ENCODE data around the gene KRT5.

Gene KRT5

DNA sequence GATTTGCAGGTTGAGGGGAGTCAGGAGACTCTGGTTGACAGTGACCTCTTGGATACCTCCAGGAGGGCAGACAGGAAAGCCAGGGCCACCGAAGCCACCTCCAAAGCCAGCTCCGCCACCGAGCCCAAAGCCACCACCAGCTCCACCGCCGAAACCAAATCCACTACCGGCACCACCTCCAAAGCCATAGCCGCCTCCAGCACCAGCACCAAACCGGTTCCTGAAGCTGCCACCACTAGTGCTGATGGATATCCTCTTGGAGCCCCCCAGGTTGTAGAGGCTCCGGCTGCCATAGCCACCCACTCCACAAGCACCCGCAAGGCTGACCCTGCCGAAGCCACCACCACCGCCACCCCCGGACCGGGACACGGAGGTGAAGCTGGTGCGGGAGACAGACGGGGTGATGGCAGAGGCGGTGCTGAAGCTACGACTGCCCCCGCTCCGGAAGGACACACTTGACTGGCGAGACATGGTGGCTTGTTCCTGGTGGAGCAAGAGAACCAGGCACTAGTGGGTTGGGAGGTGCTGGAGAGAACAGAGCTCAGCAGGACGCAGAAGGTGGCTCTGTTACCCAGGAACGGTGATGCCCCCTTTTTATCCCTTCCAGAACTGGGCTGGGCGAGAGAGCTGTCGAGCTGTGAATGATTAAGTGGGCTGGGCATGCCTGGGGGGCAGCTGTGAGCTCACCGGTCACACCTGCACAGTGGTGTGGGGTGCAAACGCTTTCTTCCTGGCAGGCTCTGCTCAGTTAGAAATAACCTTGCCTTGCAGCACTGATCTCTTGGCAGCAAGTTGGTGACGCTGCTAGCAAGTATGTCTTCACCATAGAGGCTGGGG lies at the start of gene KRT5:
KRT5 (minus strand) TSS at position 569 of the 837 bp plus-strand sequence; CDS start at position 471, 98 bp downstream.
- H3K4me1 Mint-ChIP-seq, result no peaks in the 10 kb centered on the region
- H3K27ac Mint-ChIP-seq, result no peak within 1 kb of the TSS
- no peak within 1 kb of the TSS for H3K4me3 Mint-ChIP-seq
- no peaks in the 10 kb centered on the region for H3K36me3 Mint-ChIP-seq
- H3K9me3 Mint-ChIP-seq, result no peaks in the 10 kb centered on the region
- no peaks in the 10 kb centered on the region for H3K27me3 Mint-ChIP-seq

DNA sequence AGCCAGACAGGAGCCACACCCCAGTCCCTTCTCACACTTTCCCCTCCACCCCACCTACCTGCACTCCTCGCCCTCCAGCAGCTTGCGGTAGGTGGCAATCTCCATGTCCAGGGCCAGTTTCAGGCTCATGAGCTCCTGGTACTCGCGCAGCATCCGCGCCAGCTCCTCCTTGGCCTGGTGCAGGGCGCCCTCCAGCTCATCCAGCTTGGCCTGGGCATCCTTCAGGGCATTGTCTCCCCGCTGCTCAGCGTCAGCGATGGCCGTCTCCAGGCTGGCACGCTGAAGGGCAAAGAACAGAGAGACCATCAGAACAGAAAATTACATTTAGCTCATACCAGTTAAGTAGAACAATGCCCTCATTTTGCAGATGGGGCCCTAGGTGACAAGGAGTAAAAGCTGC lies 47.9 kb upstream of the KRT5 start:
- Mint-ChIP-seq H3K36me3 (no peaks in the 10 kb centered on the region), H3K4me3 (no peak overlapping the region), H3K4me1 (peaks cover 8% of the 10 kb centered on the region), H3K27ac (peak overlapping the region; percentile 70), H3K9me3 (no peaks in the 10 kb centered on the region), H3K27me3 (no peaks in the 10 kb centered on the region)

DNA sequence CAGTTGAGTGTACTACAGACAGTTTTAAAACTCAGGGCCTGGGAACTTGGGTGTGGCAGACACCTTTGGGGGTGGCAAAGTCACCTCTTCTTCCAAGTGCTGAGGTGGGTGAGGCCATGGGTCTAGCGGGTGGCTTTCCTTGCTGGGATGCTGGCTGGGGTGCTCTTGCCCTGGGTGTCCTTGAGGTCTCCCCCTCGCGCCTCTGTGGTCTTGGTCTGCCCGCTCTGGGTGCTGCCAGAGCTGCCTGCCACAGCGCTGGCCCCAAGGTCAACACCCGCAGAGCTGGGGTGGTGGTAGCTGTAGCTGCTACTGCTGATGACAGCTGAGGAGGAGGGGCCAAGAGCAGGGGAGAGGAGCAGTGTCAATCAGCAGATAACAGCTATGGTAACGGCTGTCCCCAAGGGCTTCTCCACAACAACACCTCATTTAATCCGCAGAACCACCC lies 46.7 kb upstream of the KRT5 start:
- peak overlapping the region; percentile 15 for H3K4me3 Mint-ChIP-seq
- H3K27me3 Mint-ChIP-seq, result no peaks in the 10 kb centered on the region
- H3K4me1 Mint-ChIP-seq, result peaks cover 3% of the 10 kb centered on the region
- H3K27ac Mint-ChIP-seq, result peak overlapping the region; percentile 55
- no peaks in the 10 kb centered on the region for H3K36me3 Mint-ChIP-seq
- no peaks in the 10 kb centered on the region for H3K9me3 Mint-ChIP-seq

DNA sequence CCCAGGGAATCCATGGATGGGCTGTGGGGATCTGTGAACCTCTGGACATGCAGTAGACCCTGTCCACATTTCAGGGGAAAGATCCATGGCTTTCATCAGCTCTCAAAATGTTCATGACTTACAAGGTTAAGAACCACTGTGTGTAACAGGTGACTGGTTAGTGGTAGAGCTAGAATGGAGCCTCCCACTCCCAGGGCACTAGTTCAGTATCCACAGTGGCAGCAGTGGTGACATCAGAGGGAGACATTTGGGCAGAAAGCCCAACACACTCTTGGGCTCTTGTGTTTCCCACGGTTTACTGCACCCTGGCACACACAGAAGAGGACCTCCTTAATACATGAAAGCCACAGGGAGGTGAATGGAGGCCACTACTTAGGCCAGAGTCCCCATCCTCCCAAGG lies 44.4 kb upstream of the KRT5 start:
- Mint-ChIP-seq H3K36me3 (no peaks in the 10 kb centered on the region), H3K9me3 (no peaks in the 10 kb centered on the region), H3K27ac (no peak overlapping the region), H3K27me3 (no peaks in the 10 kb centered on the region), H3K4me3 (no peak overlapping the region), H3K4me1 (peaks cover 3% of the 10 kb centered on the region)

DNA sequence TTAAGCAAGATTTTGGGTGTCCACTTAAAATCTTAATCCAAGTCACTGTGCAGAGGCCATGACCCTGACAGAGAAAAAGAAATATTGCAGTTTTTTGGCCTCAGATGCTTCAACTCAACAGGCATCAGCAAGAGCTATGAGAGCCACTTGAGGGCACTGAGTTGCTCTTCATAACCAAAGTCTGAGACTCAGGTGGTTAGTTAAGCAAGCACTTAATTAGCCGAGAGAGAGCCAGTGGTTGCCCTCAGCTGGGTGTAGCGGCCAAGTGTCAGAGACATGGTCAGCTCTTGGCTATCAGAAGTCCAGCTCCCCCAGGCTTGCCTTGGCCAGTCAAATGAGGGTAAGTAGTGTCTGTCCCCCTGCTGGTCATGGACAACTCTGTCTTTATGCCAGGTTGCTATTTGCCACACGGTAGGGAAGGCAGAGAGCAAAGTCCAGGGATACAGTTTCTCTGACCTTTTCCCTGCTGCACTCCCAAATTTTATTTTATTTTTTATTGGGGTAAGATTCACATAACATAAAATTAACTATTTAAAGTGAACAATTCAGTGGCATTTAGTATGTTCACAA lies 41.8 kb upstream of the KRT5 start:
- Mint-ChIP-seq H3K27ac (no peak overlapping the region), H3K9me3 (no peaks in the 10 kb centered on the region), H3K36me3 (no peaks in the 10 kb centered on the region), H3K27me3 (peaks cover 2% of the 10 kb centered on the region), H3K4me1 (peaks cover 7% of the 10 kb centered on the region), H3K4me3 (no peak overlapping the region)

DNA sequence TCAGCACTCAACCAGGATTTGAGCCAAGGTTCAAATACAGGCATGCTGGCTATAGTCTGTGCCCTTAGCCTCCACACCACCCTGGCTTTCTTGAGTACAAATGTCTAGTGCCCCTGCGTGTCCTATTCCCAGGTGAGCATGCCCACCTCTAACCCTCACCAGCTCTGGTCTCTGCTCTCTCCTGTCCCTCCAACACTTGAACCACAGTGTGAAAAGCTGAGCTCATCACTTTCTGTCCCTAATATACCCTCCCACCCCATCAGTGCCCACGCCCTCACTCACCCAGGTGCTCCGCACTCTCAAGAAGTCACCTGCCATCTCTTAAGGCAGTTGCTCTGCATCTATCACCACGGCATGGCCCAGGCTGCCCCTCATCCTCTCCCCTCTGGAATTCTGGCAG lies 39.8 kb upstream of the KRT5 start:
- Mint-ChIP-seq H3K27me3 (peaks cover 2% of the 10 kb centered on the region), H3K9me3 (no peaks in the 10 kb centered on the region), H3K27ac (no peak overlapping the region), H3K4me1 (peaks cover 7% of the 10 kb centered on the region), H3K4me3 (no peak overlapping the region), H3K36me3 (no peaks in the 10 kb centered on the region)

DNA sequence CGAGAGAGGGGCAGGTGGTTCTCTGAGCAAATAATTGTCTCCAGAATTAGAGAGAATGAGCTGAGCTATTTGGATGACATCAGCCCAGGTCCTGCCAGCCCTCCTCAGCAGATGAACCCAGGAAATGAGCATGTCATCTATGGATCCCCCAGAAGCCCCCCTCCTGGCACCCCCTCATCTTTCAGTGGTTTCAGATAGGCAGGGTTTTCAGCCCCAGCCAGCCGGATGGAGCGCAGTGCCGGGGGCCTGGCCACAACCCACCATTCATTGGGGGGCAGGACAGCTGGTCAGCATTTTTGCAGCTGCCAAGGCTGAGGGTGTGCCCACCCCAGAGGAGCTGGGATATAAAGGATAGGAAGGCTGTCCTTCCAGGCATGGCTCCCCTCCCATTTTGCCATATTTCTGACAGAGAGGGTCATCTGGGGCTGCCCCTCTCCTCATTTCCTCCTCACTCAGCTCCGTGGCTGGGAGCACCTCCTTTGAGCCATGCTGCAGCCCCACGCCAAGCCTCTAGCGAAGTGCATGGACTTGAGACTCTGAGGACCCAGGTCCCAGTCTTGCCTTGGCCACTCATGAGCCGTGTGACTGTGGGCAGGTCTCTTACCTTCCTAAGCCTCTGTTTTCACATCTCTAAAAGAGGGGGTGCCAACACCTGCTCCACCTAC lies 38.7 kb upstream of the KRT5 start:
- Mint-ChIP-seq H3K36me3 (no peaks in the 10 kb centered on the region), H3K4me1 (peaks cover 7% of the 10 kb centered on the region), H3K27me3 (peaks cover 2% of the 10 kb centered on the region), H3K9me3 (no peaks in the 10 kb centered on the region), H3K4me3 (no peak overlapping the region), H3K27ac (no peak overlapping the region)

DNA sequence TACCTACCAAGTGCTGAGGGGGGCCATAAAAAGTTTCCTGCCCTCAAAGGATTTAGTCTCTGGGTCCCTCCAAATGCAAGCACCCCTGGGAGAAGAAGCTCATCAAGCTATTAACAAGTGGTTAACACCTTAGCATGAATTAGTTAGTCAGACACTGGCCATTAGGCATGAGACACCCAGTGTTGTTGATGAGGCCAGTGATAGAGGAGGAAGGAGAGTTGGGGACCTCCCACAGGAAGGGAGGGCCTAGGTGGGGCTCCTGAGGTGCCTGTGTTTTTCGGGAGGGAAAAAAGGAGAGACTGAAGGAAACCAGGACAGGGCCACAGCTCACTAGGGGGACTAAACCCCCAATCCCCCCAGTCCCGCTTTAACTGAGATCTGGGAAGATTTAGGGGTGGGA lies 37.3 kb upstream of the KRT5 start:
- H3K9me3 Mint-ChIP-seq, result no peaks in the 10 kb centered on the region
- H3K4me1 Mint-ChIP-seq, result peaks cover 7% of the 10 kb centered on the region
- H3K4me3 Mint-ChIP-seq, result no peak overlapping the region
- no peaks in the 10 kb centered on the region for H3K36me3 Mint-ChIP-seq
- H3K27ac Mint-ChIP-seq, result no peak overlapping the region
- peaks cover 2% of the 10 kb centered on the region for H3K27me3 Mint-ChIP-seq

DNA sequence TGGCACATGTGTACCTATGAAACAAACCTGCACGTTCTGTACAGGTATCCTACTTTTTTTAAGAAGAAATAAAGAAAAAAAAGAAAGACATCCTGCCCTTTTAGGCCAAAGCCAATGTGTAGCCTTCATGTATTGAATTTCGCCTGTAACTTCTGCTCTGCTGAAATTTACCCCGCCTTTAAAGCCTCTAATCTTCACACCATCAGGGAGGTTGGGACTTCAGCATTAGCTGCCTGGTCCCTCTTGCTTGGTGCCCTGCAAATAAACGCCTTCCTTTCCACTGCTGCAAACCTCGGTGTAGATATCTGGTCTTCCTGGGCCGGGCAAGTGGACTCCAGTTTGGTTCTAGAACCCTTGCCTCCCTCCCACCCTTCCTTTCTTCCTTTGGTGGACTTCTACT lies 35.4 kb upstream of the KRT5 start:
- Mint-ChIP-seq H3K9me3 (no peaks in the 10 kb centered on the region), H3K4me1 (peaks cover 7% of the 10 kb centered on the region), H3K36me3 (no peaks in the 10 kb centered on the region), H3K27ac (no peak overlapping the region), H3K4me3 (no peak overlapping the region), H3K27me3 (peaks cover 3% of the 10 kb centered on the region)

DNA sequence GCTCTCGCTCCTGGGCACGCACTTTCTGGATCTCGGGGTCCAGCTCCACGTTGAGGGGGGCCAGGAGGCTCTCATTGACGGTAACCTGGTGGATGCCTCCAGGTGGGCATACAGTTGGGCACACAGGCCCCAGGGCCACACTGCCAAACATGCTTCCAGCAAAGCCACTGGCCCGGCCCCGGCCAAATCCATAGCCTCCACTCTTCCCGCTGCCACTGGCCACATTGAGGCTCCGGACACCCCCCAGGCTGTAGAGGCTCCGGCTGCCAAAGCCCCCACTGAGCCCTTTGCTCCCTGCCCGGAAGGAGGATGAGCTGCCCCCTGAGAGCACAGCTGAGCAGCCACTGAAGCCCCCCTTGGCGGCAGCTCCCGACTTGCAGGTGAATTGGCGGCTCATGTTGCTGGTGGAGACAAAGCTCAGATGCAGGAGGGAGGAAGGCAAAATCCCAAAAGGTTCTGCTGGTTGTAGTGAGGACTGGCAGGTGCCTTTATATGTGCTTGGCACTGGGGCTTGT lies 32.5 kb upstream of the KRT5 start, which contains the start of gene KRT71:
KRT71 (minus strand) TSS at position 465 of the 515 bp plus-strand sequence; CDS start at position 397, 68 bp downstream.
- Mint-ChIP-seq H3K9me3 (no peaks in the 10 kb centered on the region), H3K4me1 (no peaks in the 10 kb centered on the region), H3K27ac (peak within 1 kb of the TSS; percentile 49), H3K4me3 (no peak within 1 kb of the TSS), H3K27me3 (peaks cover 1% of the 10 kb centered on the region), H3K36me3 (no peaks in the 10 kb centered on the region)

DNA sequence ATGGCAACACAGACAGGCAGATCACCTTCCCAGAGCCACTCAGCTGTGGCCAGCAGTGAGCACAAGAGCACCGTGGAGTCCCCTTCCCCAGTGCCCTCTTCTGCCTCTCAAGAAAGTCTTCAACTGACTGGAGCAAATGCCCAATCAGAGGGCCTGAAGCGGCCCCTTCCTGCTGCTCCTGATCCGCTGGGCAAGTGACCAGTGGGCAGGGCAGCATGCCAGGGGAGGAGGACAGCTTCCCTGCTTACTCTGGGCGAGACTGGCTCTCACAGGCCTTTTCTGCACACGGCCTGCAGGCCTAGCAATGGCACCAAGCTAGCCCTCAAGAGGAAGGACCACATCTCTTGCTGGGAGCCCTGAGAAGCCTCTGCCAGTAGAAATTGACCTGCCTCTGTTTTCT lies 31.9 kb upstream of the KRT5 start:
- Mint-ChIP-seq H3K27ac (no peak overlapping the region), H3K27me3 (peaks cover 1% of the 10 kb centered on the region), H3K36me3 (no peaks in the 10 kb centered on the region), H3K4me3 (no peak overlapping the region), H3K4me1 (no peaks in the 10 kb centered on the region), H3K9me3 (no peaks in the 10 kb centered on the region)

DNA sequence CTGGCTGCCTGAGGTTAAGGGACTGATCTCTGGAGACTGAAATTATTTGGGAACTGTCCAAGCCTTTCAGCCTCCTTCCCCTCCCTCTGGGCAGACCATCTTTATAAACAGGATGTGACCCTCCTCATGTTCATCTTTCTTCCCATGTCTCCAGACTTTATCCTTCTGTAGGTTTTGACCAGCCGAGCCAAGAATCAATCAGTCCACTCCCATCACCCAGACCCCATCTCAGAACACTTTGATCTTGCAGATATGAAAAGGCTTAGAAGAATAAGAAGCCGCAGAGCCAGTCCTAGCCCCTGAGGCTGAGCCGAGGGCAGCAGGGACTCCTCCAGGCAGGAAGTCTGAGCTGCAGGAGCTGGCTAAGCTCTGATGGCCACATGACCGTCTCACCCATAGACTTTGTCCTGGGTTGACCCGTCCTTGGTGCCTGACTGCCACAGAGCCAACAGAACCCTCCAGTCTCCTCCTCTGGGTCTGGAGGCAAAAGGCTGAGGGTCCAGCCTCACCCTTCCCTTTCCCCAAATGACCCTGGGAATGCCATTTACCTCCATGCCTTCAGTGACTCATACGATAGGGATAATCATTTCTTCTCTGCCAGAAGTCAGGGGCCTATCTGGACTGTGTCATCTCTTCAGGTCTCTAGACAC lies 31.1 kb upstream of the KRT5 start:
- Mint-ChIP-seq H3K36me3 (no peaks in the 10 kb centered on the region), H3K27me3 (peaks cover 1% of the 10 kb centered on the region), H3K4me1 (no peaks in the 10 kb centered on the region), H3K9me3 (no peaks in the 10 kb centered on the region), H3K27ac (no peak overlapping the region), H3K4me3 (no peak overlapping the region)

DNA sequence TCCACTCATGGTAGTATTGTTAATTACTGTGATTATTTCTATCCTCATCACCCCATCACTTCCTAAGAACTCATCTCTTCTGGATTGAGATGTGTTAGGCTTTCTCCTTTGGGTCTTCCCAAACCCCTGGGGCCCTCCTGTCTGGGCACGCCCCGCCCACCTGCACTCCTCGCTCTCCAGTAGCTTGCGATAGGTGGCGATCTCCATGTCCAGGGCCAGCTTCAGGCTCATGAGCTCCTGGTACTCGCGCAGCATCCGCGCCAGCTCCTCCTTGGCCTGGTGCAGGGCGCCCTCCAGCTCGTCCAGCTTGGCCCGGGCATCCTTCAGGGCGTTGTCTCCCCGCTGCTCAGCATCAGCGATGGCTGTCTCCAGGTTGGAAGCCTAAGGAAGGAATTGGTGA lies 25.9 kb upstream of the KRT5 start:
- Mint-ChIP-seq H3K4me1 (peaks cover 5% of the 10 kb centered on the region), H3K27ac (no peak overlapping the region), H3K36me3 (no peaks in the 10 kb centered on the region), H3K9me3 (no peaks in the 10 kb centered on the region), H3K27me3 (peaks cover 1% of the 10 kb centered on the region), H3K4me3 (no peak overlapping the region)

DNA sequence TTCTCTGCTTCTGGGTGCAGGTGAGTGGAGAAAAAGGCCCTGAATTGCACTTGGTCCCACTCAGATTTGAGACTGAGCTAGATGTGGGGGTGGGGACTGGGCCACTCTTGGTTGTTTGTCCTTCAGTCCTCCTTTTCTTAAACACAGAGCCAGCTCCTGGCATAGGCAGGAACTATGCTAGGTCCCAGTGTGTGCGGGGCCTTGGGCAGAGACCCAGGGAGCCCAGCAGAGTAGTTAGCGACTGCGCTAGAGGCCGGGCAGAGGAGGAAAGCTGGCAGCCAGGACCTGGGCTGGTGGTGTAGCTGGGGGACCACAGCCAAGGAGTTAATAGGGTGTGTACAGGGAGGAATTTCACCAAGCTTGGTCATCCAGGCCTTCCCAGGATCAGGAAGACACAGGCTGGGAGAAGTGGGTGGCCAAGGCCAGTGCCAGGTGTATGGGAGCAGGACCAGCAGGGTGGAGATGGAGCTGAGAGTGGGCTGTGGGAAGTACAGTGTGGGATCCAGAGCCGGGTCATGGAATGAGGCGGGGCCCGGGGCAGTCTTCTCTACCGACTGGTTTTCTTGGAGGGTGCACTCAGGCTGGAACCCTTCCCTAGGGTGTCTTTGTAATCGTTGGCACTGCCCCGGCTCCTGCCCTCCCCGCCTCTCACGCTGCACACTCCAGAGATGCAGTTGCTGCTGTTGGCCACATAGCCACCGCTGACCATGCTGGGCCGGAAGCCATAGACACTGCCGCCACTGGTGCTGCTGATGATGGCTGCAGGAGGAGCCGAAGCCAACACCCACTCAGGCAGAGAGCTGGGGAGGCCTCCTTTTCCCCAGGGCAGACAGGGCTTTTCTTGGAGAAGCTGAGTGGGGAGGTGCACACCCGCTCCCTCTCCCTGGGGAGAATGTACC lies 24.0 kb upstream of the KRT5 start:
- Mint-ChIP-seq H3K4me1 (peaks cover 5% of the 10 kb centered on the region), H3K4me3 (no peak overlapping the region), H3K27ac (no peak overlapping the region), H3K36me3 (no peaks in the 10 kb centered on the region), H3K27me3 (no peaks in the 10 kb centered on the region), H3K9me3 (no peaks in the 10 kb centered on the region)
